Measurements from ENCODE around the gene EBF3. TPM values are rescaled to one million over a fixed set of nuclear protein-coding genes. Genes with fewer than 3 reads are reported as not detected.

EBF3 gene
- total RNA-seq, 1 experiment from 2014 or later = not detected

DNA sequence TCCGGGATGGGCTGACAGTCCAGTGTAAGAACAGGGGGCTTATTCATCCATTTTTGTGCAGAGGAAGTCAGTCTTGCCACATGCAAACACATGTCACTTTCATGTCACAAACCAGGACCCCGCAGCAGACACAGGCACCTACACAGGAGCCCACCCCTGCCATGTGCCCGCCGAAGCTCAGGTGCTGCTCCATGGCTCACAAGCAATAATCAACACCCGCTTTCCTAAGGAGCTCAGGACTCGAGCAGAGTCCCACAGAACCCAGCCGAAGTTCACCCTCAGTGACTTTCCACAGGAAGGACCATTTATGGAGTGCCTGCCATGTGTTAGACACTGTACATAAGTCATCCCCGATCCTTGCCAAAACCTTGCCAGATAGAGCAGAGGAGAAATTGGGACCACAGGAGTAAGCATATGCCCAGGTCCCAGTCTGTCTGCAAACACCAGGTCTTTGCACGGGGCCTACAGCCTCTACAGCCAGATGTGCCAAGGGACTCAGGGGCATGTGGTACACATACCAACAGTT, 99.4 kb downstream of the EBF3 start:
- H3K36me3 Mint-ChIP-seq (ENCODE audit: insufficient read depth, unreplicated experiment) = no peaks in the 10 kb centered on the region
- intact Hi-C loops (cut with micrococcal nuclease; ENCODE audit: unreplicated experiment) = no loop called here
- H3K9me3 Mint-ChIP-seq (ENCODE audit: low read depth, unreplicated experiment) = peaks cover 2% of the 10 kb centered on the region
- H3K27ac Mint-ChIP-seq (ENCODE audit: unreplicated experiment) = no peak overlapping the region
- TF ChIP-seq, protein P1, sequence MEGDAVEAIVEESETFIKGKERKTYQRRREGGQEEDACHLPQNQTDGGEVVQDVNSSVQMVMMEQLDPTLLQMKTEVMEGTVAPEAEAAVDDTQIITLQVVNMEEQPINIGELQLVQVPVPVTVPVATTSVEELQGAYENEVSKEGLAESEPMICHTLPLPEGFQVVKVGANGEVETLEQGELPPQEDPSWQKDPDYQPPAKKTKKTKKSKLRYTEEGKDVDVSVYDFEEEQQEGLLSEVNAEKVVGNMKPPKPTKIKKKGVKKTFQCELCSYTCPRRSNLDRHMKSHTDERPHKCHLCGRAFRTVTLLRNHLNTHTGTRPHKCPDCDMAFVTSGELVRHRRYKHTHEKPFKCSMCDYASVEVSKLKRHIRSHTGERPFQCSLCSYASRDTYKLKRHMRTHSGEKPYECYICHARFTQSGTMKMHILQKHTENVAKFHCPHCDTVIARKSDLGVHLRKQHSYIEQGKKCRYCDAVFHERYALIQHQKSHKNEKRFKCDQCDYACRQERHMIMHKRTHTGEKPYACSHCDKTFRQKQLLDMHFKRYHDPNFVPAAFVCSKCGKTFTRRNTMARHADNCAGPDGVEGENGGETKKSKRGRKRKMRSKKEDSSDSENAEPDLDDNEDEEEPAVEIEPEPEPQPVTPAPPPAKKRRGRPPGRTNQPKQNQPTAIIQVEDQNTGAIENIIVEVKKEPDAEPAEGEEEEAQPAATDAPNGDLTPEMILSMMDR (IDR thresholded peaks at IDR 0.05; ENCODE audit: unreplicated experiment) = no peak
- H3K4me3 Mint-ChIP-seq (ENCODE audit: low read depth, unreplicated experiment) = no peak overlapping the region
- CTCF ChIA-PET = interaction anchor here (0.6 kb wide), 1 partner anchor 761 kb away, joined by 3 read pairs; no protein-coding TSS in a partner anchor
- H3K4me1 Mint-ChIP-seq (ENCODE audit: low read depth, unreplicated experiment) = no peaks in the 10 kb centered on the region
- H3K27me3 Mint-ChIP-seq (ENCODE audit: unreplicated experiment) = no peaks in the 10 kb centered on the region
- DNase-seq = no peak
- no TSS peak for BruUV-seq (replicated peaks)

DNA sequence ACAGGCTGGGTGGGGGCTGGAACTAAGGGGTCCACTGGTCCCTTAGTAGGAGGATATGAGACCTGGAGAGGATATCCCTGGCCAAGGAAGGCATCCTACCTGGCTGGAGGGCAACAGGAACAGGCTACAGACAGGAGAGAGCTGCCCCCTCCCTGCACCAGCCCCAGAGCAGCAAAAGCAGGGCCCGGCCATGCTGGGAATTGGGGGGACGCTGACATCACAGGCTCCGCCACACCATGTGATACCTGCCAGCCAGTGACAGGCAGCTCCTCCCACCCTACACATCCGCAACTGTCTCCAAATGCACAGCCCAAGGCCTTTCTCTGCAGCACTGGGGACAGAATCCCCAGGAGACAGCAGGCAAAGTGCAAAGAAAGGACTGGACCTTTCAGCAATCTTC, 100.0 kb downstream of the EBF3 start:
- peaks cover 2% of the 10 kb centered on the region for H3K9me3 Mint-ChIP-seq (ENCODE audit: low read depth, unreplicated experiment)
- no peak overlapping the region for H3K27ac Mint-ChIP-seq (ENCODE audit: unreplicated experiment)
- CTCF ChIA-PET = no interaction called here
- H3K4me1 Mint-ChIP-seq (ENCODE audit: low read depth, unreplicated experiment) = no peaks in the 10 kb centered on the region
- TF ChIP-seq, protein P1 (IDR thresholded peaks at IDR 0.05; ENCODE audit: unreplicated experiment) = no peak
- no peaks in the 10 kb centered on the region for H3K27me3 Mint-ChIP-seq (ENCODE audit: unreplicated experiment)
- H3K36me3 Mint-ChIP-seq (ENCODE audit: insufficient read depth, unreplicated experiment) = no peaks in the 10 kb centered on the region
- no peak overlapping the region for H3K4me3 Mint-ChIP-seq (ENCODE audit: low read depth, unreplicated experiment)
- no peak for DNase-seq
- no TSS peak for BruUV-seq (replicated peaks)
- intact Hi-C loops (cut with micrococcal nuclease; ENCODE audit: unreplicated experiment) = no loop called here

DNA sequence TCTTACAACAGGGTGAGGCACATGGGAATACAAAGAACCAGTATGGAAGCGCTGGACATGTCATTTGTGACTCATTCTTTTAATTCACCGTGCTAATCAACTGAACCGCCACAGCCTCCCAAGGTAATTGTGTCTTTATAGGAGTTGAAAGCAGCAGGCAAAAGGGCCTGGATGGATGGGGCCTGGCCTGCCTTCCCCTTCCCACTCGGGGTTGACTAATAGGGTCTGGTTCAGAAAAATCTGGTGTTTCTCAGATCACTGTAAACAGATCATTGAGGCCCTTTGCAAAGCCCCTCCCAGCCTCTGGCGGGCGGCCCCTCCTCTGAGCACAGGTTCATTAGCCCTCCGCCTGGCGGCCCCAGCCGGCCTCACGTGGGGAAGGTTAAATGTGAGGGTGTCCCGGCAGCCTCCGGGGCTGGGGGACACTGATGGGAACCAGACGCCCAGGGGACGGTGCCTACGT, 100.8 kb downstream of the EBF3 start:
- TF ChIP-seq, protein P1 (IDR thresholded peaks at IDR 0.05; ENCODE audit: unreplicated experiment) = no peak
- BruUV-seq (replicated peaks) = no TSS peak
- intact Hi-C loops (cut with micrococcal nuclease; ENCODE audit: unreplicated experiment) = no loop called here
- no peak for DNase-seq
- Mint-ChIP-seq H3K27me3 (ENCODE audit: unreplicated experiment) (no peaks in the 10 kb centered on the region), H3K4me1 (ENCODE audit: low read depth, unreplicated experiment) (no peaks in the 10 kb centered on the region), H3K36me3 (ENCODE audit: insufficient read depth, unreplicated experiment) (no peaks in the 10 kb centered on the region), H3K27ac (ENCODE audit: unreplicated experiment) (no peak overlapping the region), H3K9me3 (ENCODE audit: low read depth, unreplicated experiment) (peaks cover 2% of the 10 kb centered on the region), H3K4me3 (ENCODE audit: low read depth, unreplicated experiment) (no peak overlapping the region)
- CTCF ChIA-PET = no interaction called here

DNA sequence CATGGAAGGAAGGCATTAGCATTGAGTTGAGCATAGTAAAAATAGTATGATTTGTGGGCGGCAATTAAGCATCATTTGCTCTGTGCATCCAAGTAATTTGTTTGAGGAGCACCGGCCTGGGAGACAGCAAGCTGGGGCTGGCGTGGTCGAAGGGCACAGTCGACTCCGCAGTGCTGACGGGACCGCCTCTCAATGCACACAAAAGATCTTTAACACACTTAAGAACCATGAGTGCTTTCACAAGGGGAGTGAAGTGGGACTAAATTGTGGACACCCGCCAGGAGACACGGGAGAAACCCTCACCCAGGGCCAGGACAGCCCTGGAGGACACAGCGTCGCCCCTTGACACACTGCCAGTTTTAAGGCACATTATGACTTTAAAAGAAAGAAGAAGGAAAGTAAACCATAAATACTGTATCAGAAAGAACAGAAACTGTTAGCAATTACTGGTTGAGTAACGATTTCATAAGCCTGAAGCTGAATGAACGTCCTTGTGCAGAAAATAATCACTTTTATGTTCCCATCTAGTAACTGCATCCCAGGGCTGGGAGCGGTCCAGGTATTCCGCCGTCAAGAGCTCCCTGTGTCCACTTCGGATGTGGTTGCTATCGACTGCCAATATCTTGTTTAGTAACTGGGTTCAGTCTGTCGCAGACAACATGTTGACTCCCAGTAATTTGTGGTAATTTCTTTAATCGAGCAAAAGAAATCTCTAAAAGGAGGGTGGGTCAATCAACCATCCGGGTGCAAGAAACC, 102.1 kb downstream of the EBF3 start:
- CTCF ChIA-PET = no interaction called here
- no peaks in the 10 kb centered on the region for H3K4me1 Mint-ChIP-seq (ENCODE audit: low read depth, unreplicated experiment)
- BruUV-seq (replicated peaks) = no TSS peak
- no peaks in the 10 kb centered on the region for H3K27me3 Mint-ChIP-seq (ENCODE audit: unreplicated experiment)
- no peak for DNase-seq
- intact Hi-C loops (cut with micrococcal nuclease; ENCODE audit: unreplicated experiment) = no loop called here
- H3K9me3 Mint-ChIP-seq (ENCODE audit: low read depth, unreplicated experiment) = peaks cover 2% of the 10 kb centered on the region
- no peaks in the 10 kb centered on the region for H3K36me3 Mint-ChIP-seq (ENCODE audit: insufficient read depth, unreplicated experiment)
- H3K27ac Mint-ChIP-seq (ENCODE audit: unreplicated experiment) = no peak overlapping the region
- TF ChIP-seq, protein P1 (IDR thresholded peaks at IDR 0.05; ENCODE audit: unreplicated experiment) = no peak
- no peak overlapping the region for H3K4me3 Mint-ChIP-seq (ENCODE audit: low read depth, unreplicated experiment)

All from Calu3 (cell line).